A673 (cell line): ENCODE measurements around the gene KRT71. TPM values are rescaled to one million over a fixed set of nuclear protein-coding genes. Genes with fewer than 3 reads are reported as not detected.

Experiments
- BruUV-seq: library from RNA; stranded (reverse); fragments of 400-500 nt; replicated peaks from 2 replicates; lab custom pipeline; 2021; lab: Mats Ljungman, UMichigan
- CTCF ChIA-PET: fragments of 300-600 bp; sonication (Branson Sonifier 250); formaldehyde crosslinking; loops from one replicate; lab custom pipeline; 2022; ENCODE audit warnings: antibody characterized with exemption; lab: Charles Lee
- POLR2A ChIA-PET: fragments of 300-600 bp; sonication (Branson Sonifier 250); formaldehyde crosslinking; loops from one replicate; lab custom pipeline; 2022; ENCODE audit warnings: antibody characterized with exemption; ENCODE audit not compliant: low non-redundant PET; lab: Charles Lee
- DNase-seq: peaks from one replicate; pipeline ENCODE4 v3.0.0-alpha.2; 2015; ENCODE audit warnings: low spot score
- H3K27ac ChIP-seq: fragments of 200-600 bp; sonication (generic); 2 replicates; pipeline ENCODE4 v1.5.1; 2016; ENCODE audit warnings: mixed run types, low read depth, mild to moderate bottlenecking, mixed read lengths, antibody characterized with exemption, low read length; ENCODE audit not compliant: poor library complexity, severe bottlenecking
- H3K27me3 ChIP-seq: fragments of 200-600 bp; sonication (generic); replicated peaks from 2 replicates; pipeline ENCODE4 v1.6.1; 2017; ENCODE audit warnings: mixed run types, low read depth, mild to moderate bottlenecking, mixed read lengths, antibody characterized with exemption, low read length; ENCODE audit not compliant: insufficient read depth, poor library complexity
- H3K36me3 ChIP-seq: fragments of 200-600 bp; sonication (generic); 2 replicates; pipeline ENCODE4 v1.6.1; 2016; ENCODE audit warnings: mixed run types, mild to moderate bottlenecking, mixed read lengths, antibody characterized with exemption, low read length; ENCODE audit not compliant: insufficient read depth, poor library complexity, severe bottlenecking
- H3K4me1 ChIP-seq: fragments of 200-600 bp; sonication (generic); 2 replicates; pipeline ENCODE4 v1.6.1; 2017; ENCODE audit warnings: mixed run types, mild to moderate bottlenecking, mixed read lengths, antibody characterized with exemption, low read length; ENCODE audit not compliant: insufficient read depth, poor library complexity, severe bottlenecking
- H3K4me3 ChIP-seq: fragments of 200-600 bp; sonication (generic); 2 replicates; pipeline ENCODE4 v1.5.1; 2016; ENCODE audit warnings: low read depth, mixed run types, mild to moderate bottlenecking, mixed read lengths, low read length; ENCODE audit not compliant: poor library complexity, severe bottlenecking
- H3K9me3 ChIP-seq: fragments of 200-600 bp; sonication (generic); 2 replicates; pipeline ENCODE4 v1.6.1; 2016; ENCODE audit warnings: mixed run types, low read depth, mild to moderate bottlenecking, mixed read lengths, antibody characterized with exemption, low read length; ENCODE audit not compliant: poor library complexity, severe bottlenecking
- CTCF ChIP-seq: fragments of 300-800, 200-600 bp; sonication (generic); conservative IDR thresholded peaks from 2 replicates; pipeline ENCODE4 v1.5.1; 2017; ENCODE audit warnings: low read depth, mild to moderate bottlenecking, antibody characterized with exemption, low read length, moderate library complexity, mixed read lengths
- EZH2 ChIP-seq: fragments of 200-600 bp; sonication (generic); IDR thresholded peaks from 2 replicates; pipeline ENCODE4 v1.6.1; 2017; ENCODE audit warnings: borderline replicate concordance, low read depth, mild to moderate bottlenecking, mixed read lengths, antibody characterized with exemption, low read length; ENCODE audit not compliant: poor library complexity, severe bottlenecking
- intact Hi-C: fragments of 100-400 bp; cut with micrococcal nuclease; formaldehyde crosslinking; loops from one replicate; pipeline ENCODE4 v1.10.0; 2022; ENCODE audit not compliant: unreplicated experiment
- total RNA-seq: library from RNA; stranded (reverse); gene quantifications from 2 replicates; pipeline ENCODE4 v1.2.3, GENCODE V29; 2021

KRT71 gene
- total RNA-seq, 1 experiment from 2014 or later, result not detected

GRCh38 chr12:52575948-52576347 lies 23.0 kb upstream of the KRT71 start:
- no peaks in the 10 kb centered on the region for H3K9me3 ChIP-seq
- POLR2A ChIA-PET, result no interaction called here
- intact Hi-C loops, result no loop called here
- TF ChIP-seq CTCF, result no peak
- no peak for TF ChIP-seq EZH2
- no peak overlapping the region for H3K4me3 ChIP-seq
- DNase-seq, result no peak
- no peak overlapping the region for H3K27ac ChIP-seq
- H3K27me3 ChIP-seq, result peaks cover 4% of the 10 kb centered on the region
- H3K4me1 ChIP-seq, result no peaks in the 10 kb centered on the region
- BruUV-seq, result no TSS peak
- H3K36me3 ChIP-seq, result no peaks in the 10 kb centered on the region
- CTCF ChIA-PET, result no interaction called here

- DNase-seq, result no peak
- no TSS peak for BruUV-seq
Measured at GRCh38 chr12:52575256-52575655, 22.3 kb upstream of the KRT71 start.

GRCh38 chr12:52573743-52574142 lies 20.8 kb upstream of the KRT71 start, which contains the start of gene KRT74:
KRT74 (minus strand) TSS chr12:52573843; CDS start chr12:52573777, 66 bp downstream.
- CTCF ChIA-PET, result no interaction called here
- no TSS peak for BruUV-seq

More at GRCh38 chr12:52575256-52575655, 22.3 kb upstream of the KRT71 start:
- ChIA-PET POLR2A (no interaction called here), CTCF (no interaction called here)
- H3K9me3 ChIP-seq, result no peaks in the 10 kb centered on the region
- H3K4me1 ChIP-seq, result no peaks in the 10 kb centered on the region
- H3K4me3 ChIP-seq, result no peak overlapping the region
- no peaks in the 10 kb centered on the region for H3K36me3 ChIP-seq
- H3K27me3 ChIP-seq, result peaks cover 7% of the 10 kb centered on the region
- intact Hi-C loops, result no loop called here
- no peak overlapping the region for H3K27ac ChIP-seq
- TF ChIP-seq CTCF, result no peak
- TF ChIP-seq EZH2, result no peak

More at GRCh38 chr12:52573743-52574142, 20.8 kb upstream of the KRT71 start, which contains the start of gene KRT74:
- intact Hi-C loops, result no loop called here
- H3K9me3 ChIP-seq, result no peaks in the 10 kb centered on the region
- peaks cover 7% of the 10 kb centered on the region for H3K27me3 ChIP-seq
- no peaks in the 10 kb centered on the region for H3K36me3 ChIP-seq
- POLR2A ChIA-PET, result no interaction called here
- TF ChIP-seq EZH2 (no peak), CTCF (no peak)
- no peak within 1 kb of the TSS for H3K27ac ChIP-seq
- no peak within 1 kb of the TSS for H3K4me3 ChIP-seq
- H3K4me1 ChIP-seq, result no peaks in the 10 kb centered on the region
- DNase-seq, result no peak
